ENCODE results near the gene COIL. TPM values are rescaled to one million over a fixed set of nuclear protein-coding genes. Genes with fewer than 3 reads are reported as not detected.

Gene COIL
- total RNA-seq (10 to 100 TPM in 1 of 2 donors, 1 to 10 TPM in 1; 9.9 to 21.4 TPM), polyA plus RNA-seq (1 to 10 TPM; 7.2 to 9.5 TPM)
- long read RNA-seq, donor 1, transcript COIL-201 (7 exons, 2,650 nt) = major isoform, 5 of 27 reads
- long read RNA-seq, donor 1, partial matches to known transcripts = 22 of 27 reads
- long read RNA-seq, donor 1, other reads (novel, unspliced or antisense) = 0 of 27 reads
- long read RNA-seq, donor 2, partial matches to known transcripts = 13 of 13 reads
- long read RNA-seq, donor 2, other reads (novel, unspliced or antisense) = 0 of 13 reads
- long read RNA-seq, donor 3, partial matches to known transcripts = 47 of 48 reads
- long read RNA-seq, donor 3, other reads (novel, unspliced or antisense) = 0 of 48 reads
- long read RNA-seq, donor 4, partial matches to known transcripts = 31 of 31 reads
- long read RNA-seq, donor 4, other reads (novel, unspliced or antisense) = 0 of 31 reads
- long read RNA-seq, donor 5, partial matches to known transcripts = 66 of 67 reads
- long read RNA-seq, donor 5, other reads (novel, unspliced or antisense) = 0 of 67 reads

- peak; percentile 98 for TF ChIP-seq CTCF (IDR thresholded peaks at IDR 0.05; ENCODE audit: control extremely low read depth, extremely low read depth)
Measured at GRCh38 chr17:56960596-56961538, at the start of gene COIL. COIL (minus strand) TSS chr17:56961050; CDS start chr17:56961019, 31 bp downstream.

GRCh38 chr17:57010487-57010886 is 49.6 kb upstream of the COIL start:
- Histone ChIP-seq H3K4me3 (no peak overlapping the region), H3K9me3 (ENCODE audit: control insufficient read depth in 4 of 4, insufficient read depth in 3 of 4, low read length in 3 of 4) (no peaks in the 10 kb centered on the region), H3K27me3 (ENCODE audit: control insufficient read depth in 3 of 3, insufficient read depth in 3 of 3, low read length in 2 of 3) (no peaks in the 10 kb centered on the region), H3K4me1 (ENCODE audit: control insufficient read depth in 5 of 5, insufficient read depth in 5 of 5, low read length in 5 of 5) (peaks cover 0 to 4% (median 0%) of the 10 kb centered on the region in 5 donors), H3K27ac (ENCODE audit: low read depth in 1 of 2, low read length in 1 of 2) (no peak overlapping the region), H3K36me3 (ENCODE audit: control insufficient read depth in 4 of 4, insufficient read depth in 4 of 4, low read length in 4 of 4) (peaks cover 0 to 4% (median 1%) of the 10 kb centered on the region in 4 donors), H3K9ac (ENCODE audit: insufficient read depth in 1 of 2, low read length in 2 of 2) (no peak overlapping the region)
- DNase-seq (no peak), ATAC-seq (ENCODE audit: insufficient read depth, low FRiP score) (no peak)
- TF ChIP-seq CTCF (IDR thresholded peaks at IDR 0.05; ENCODE audit: control extremely low read depth, extremely low read depth) = no peak
- 54 to 63% methylated on average over 3 of the region's 3 CpGs for WGBS, 2 donors

More at GRCh38 chr17:56960596-56961538, at the start of gene COIL:
- ATAC-seq (ENCODE audit: insufficient read depth, low FRiP score) (peak; percentile 100), DNase-seq (peak; percentile 93 to 95 (median 93))
- Histone ChIP-seq H3K36me3 (ENCODE audit: control insufficient read depth in 4 of 4, insufficient read depth in 4 of 4, low read length in 4 of 4) (no peaks in the 10 kb centered on the region), H3K27ac (ENCODE audit: low read depth in 1 of 2, low read length in 1 of 2) (peak within 1 kb of the TSS; percentile 92 to 97), H3K4me3 (peak within 1 kb of the TSS; percentile 97), H3K9ac (ENCODE audit: insufficient read depth in 1 of 2, low read length in 2 of 2) (peak within 1 kb of the TSS; percentile 71 to 82), H3K4me1 (ENCODE audit: control insufficient read depth in 5 of 5, insufficient read depth in 5 of 5, low read length in 5 of 5) (peaks cover 0 to 10% (median 2%) of the 10 kb centered on the region in 5 donors), H3K27me3 (ENCODE audit: control insufficient read depth in 3 of 3, insufficient read depth in 3 of 3, low read length in 2 of 3) (no peaks in the 10 kb centered on the region), H3K9me3 (ENCODE audit: control insufficient read depth in 4 of 4, insufficient read depth in 3 of 4, low read length in 3 of 4) (no peaks in the 10 kb centered on the region)
- WGBS, 2 donors = 4 to 5% methylated on average over 51 to 59 of the region's 59 CpGs

- Histone ChIP-seq H3K36me3 (ENCODE audit: control insufficient read depth in 4 of 4, insufficient read depth in 4 of 4, low read length in 4 of 4) (peaks cover 0 to 4% (median 1%) of the 10 kb centered on the region in 4 donors), H3K4me3 (no peak overlapping the region), H3K27me3 (ENCODE audit: control insufficient read depth in 3 of 3, insufficient read depth in 3 of 3, low read length in 2 of 3) (no peaks in the 10 kb centered on the region), H3K9ac (ENCODE audit: insufficient read depth in 1 of 2, low read length in 2 of 2) (no peak overlapping the region), H3K4me1 (ENCODE audit: control insufficient read depth in 5 of 5, insufficient read depth in 5 of 5, low read length in 5 of 5) (peaks cover 0 to 4% (median 0%) of the 10 kb centered on the region in 5 donors), H3K9me3 (ENCODE audit: control insufficient read depth in 4 of 4, insufficient read depth in 3 of 4, low read length in 3 of 4) (no peaks in the 10 kb centered on the region), H3K27ac (ENCODE audit: low read depth in 1 of 2, low read length in 1 of 2) (no peak overlapping the region)
- ATAC-seq (ENCODE audit: insufficient read depth, low FRiP score) (peak; percentile 75), DNase-seq (peak; percentile 38 to 64 (median 53))
- TF ChIP-seq CTCF (IDR thresholded peaks at IDR 0.05; ENCODE audit: control extremely low read depth, extremely low read depth) = peak; percentile 44
- 22 to 28% methylated on average over 7 of the region's 7 CpGs for WGBS, 2 donors
Measured at GRCh38 chr17:57009737-57010445, 49.0 kb upstream of the COIL start.
